AG10803 (cell line): ENCODE data around the gene OSBPL7.

Source experiments
- DNase-seq: peaks from one replicate; pipeline ENCODE4 v3.0.0; 2010; ENCODE audit warnings: low read depth
- H3K4me3 ChIP-seq: 2 replicates; pipeline ENCODE4 v1.5.1; 2011; ENCODE audit warnings: mild to moderate bottlenecking, low read length, control low read depth
- TF ChIP-seq, protein P1 (sequence below): conservative IDR thresholded peaks from 2 replicates; pipeline ENCODE4 v1.5.1; 2011; ENCODE audit warnings: mild to moderate bottlenecking, low read length, control low read depth, inconsistent platforms

OSBPL7 gene

DNA sequence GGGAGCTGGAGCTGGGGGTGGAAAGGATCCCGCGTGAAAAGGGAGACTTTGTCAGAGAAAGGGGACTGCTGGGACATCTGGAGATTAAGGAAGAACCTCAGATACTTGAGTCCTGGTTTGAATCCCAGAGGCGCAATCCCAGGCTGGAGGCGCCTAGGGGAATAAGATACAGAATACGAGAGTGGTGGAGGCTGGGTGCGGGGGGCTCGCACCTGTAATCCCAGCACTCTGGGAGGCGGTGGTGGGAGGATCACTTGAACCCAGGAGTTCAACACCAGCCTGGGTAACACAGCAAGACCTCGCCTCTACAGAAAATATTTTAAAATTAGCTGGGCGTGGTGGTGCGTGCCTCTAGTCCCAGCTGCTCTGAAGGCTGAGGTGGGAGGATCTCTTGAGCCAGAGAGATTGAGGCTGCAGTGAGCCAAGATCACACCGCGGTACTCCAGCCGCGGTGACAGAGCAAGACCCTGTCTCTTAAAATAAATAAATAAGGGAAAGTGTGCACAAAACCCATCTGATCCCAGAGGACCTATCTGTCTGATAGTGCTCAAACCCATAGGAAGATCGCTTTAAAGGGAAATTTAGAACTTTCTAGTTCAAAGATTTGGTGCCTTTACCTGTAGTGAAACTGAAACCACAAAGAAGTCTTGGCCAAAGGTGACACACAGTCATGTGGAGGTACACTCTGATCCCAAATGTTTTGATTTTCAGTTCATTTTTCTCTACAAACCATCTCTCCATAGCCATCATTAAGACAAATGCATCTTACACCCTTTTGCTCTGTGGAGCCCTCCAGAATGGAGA lies 20.1 kb upstream of the OSBPL7 start:
- peak overlapping the region; percentile 93 for H3K4me3 ChIP-seq
- TF ChIP-seq, protein P1, sequence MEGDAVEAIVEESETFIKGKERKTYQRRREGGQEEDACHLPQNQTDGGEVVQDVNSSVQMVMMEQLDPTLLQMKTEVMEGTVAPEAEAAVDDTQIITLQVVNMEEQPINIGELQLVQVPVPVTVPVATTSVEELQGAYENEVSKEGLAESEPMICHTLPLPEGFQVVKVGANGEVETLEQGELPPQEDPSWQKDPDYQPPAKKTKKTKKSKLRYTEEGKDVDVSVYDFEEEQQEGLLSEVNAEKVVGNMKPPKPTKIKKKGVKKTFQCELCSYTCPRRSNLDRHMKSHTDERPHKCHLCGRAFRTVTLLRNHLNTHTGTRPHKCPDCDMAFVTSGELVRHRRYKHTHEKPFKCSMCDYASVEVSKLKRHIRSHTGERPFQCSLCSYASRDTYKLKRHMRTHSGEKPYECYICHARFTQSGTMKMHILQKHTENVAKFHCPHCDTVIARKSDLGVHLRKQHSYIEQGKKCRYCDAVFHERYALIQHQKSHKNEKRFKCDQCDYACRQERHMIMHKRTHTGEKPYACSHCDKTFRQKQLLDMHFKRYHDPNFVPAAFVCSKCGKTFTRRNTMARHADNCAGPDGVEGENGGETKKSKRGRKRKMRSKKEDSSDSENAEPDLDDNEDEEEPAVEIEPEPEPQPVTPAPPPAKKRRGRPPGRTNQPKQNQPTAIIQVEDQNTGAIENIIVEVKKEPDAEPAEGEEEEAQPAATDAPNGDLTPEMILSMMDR: no peak
- DNase-seq: no peak

DNA sequence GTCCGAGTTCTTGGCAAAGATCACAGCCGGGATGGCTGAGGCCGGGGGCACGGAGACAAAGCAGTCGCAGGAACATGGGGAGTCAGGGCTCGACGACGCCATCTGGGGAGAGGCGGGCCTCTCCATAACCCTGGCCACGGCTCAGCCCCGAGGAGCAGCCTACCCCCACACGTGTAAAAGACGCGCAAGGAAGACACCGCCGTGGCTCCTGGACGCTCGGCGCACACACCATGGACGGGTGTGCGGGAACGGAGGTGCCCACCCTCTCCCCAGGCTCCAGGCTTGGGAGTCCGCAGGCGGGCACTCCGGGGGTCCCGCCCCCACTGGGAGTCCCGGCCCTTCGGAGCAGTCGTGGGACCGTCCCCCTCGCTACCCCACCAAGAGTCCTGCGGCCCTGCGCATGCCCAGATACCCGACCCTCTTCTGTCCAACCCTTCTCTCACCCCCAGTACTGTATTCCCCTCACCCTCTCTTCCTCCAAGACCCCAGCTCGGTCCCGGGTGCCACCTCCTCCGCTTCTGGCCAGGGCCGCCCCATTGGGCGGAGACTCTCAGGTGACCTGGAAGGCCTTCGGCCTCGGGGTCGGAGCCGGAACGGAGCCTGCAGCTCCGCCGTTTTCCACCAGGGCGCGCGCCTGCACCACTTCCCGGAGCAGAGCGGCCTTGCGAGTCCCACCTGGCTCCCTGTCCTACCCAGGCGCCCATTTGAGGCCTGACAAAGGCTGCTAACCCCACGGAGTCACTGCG lies 19.3 kb upstream of the OSBPL7 start, which contains the start of gene SCRN2:
TSS of gene SCRN2 (minus strand) at position 532 of the 746 bp plus-strand sequence. CDS start at position 102, 430 bp downstream.
- H3K4me3 ChIP-seq: peak within 1 kb of the TSS; percentile 93
- TF ChIP-seq, protein P1: peak; percentile 84
- DNase-seq: peak; percentile 78

DNA sequence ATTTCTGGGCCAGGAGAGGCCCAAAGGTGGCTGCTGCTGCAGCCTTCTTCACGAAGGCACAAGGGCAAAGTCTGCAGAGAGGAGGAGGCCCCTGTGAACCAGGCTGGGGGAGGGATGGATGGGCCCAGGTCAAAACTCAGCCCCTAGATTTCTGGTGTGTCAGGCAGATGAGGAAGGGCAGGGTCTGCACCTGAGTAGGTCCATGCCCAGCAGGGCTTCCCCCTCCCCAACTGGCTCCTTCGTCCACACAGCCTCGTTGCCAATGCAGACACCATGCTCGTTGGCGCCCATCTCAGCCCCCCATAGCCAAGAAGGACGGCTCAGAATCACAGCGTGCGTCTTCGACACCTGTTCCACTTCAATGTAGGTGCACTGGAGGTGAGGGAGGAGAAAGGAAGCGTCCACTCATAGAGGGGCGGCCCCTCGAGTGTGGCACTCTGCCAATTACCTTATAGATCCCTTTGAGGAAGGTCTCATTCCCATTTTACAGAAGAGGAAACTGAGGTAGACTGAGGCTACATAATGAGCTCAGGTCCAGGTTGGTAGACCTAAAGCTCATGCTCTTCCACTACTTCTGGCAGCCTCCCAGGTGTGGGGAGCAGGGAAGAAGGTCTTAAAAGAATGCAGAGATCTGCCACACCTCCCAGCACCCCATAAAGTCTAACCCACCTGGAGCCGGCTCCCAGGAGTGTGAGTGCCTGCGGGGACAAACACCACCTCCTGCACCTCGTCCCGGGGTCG lies 18.6 kb upstream of the OSBPL7 start:
- TF ChIP-seq, protein P1: no peak
- DNase-seq: no peak
- peak overlapping the region; percentile 93 for H3K4me3 ChIP-seq

DNA sequence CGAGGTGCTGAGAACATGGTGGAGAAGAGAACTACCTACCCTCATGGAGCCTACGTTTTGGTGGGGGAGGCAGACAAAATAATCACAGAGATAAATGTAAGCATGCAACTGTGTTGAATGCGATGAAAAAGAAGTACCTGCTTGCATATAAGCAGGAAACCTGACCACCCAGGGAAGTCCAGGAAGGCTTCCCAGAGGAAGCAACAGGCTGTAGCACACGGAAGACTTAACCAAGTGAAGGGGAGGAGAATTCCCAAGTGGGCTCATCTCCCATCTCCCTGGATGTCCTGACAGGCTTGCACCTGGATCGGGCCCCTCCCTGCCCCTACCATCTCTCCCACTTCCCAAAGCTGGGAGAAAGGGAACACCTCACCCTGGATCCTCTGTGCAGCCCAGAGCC lies 17.5 kb upstream of the OSBPL7 start:
- no peak for DNase-seq
- TF ChIP-seq, protein P1: no peak
- no peak overlapping the region for H3K4me3 ChIP-seq

DNA sequence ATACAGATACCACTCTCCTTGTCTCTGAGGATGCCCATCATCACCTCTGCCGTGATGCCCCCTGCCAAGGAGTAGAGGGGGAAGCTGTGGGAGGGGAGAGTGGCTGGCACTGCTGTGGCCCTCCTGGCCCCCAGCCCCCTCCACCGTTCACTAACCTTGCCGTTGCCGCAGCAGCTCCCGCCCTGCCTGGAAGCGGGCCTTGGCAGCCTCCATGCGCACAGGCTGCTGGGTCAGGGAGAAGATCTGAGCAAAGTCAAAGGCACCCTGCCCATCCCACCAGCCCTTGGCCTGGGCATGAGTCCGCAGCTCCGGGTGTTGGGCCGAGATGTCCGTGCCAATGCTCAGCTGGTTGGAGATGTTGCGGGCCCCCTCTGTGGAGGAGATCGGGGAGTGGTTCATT lies 17.0 kb upstream of the OSBPL7 start:
- no peak for DNase-seq

DNA sequence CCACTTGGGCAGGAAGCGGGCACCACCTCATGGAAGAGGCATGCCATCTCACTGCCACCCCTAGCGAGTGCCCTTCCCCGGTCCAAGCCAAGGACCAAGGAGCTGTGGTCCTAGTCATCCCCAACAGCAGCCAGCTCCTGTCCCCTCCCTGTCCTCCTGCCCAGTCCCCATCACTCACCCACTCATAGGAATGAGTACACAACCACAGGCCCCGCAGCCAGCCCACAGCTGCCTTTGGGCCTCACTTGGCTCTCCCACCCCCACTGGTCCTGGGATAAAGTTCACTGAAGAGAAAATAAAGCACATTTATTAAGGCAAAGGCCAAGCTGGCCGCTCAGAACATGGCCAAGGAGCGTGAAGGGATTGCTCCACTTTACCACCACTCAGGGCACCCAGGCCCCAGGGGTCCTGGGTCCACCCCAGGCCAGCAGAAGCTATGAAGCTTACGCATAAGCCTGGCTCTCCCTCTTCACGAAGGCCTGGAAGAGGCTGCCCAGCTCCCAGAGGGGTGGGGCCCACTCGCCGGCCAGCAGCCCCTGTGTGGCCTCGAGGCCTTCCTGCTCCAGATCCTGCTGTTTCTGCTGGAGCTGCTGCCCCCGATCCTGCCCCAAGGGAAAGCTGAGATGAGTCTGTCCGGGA lies 15.9 kb upstream of the OSBPL7 start:
- no peak for DNase-seq
- TF ChIP-seq, protein P1: no peak
- no peak overlapping the region for H3K4me3 ChIP-seq

More for the DNA sequence above, 17.0 kb upstream of the OSBPL7 start:
- TF ChIP-seq, protein P1: no peak
- H3K4me3 ChIP-seq: no peak overlapping the region
